CD4-positive, alpha-beta T cell treated with Interleukin-4 for 4 hours (primary cell): Measurements from ENCODE around the gene SH3BGRL2.
A peak's percentile ranks its signal among the peaks of the same experiment; 100 is the strongest.
"Not testable (repeated sequence)": the region's sequence is repeated elsewhere in the genome, so short reads cannot be mapped to it uniquely, and the experiment has no call there.

Experiments used
- DNase-seq: peaks from one replicate; pipeline ENCODE4 v3.0.0-alpha.2; 2020

The SH3BGRL2 gene

GRCh38 chr6:79704200-79704599, 73.1 kb downstream of the SH3BGRL2 start:
- DNase-seq = no peak

- no peak for DNase-seq
These were observed 74.4 kb downstream of the SH3BGRL2 start for GRCh38 chr6:79705456-79705995.

GRCh38 chr6:79706527-79706926, 75.4 kb downstream of the SH3BGRL2 start:
- no peak for DNase-seq

- no peak for DNase-seq
These were observed 76.5 kb downstream of the SH3BGRL2 start for GRCh38 chr6:79707621-79708020.

- no peak for DNase-seq
These were observed 77.1 kb downstream of the SH3BGRL2 start for GRCh38 chr6:79708095-79708791.

GRCh38 chr6:79710127-79710526, 79.0 kb downstream of the SH3BGRL2 start:
- no peak for DNase-seq

- no peak for DNase-seq
These were observed 80.0 kb downstream of the SH3BGRL2 start for GRCh38 chr6:79711167-79711566.

GRCh38 chr6:79712144-79712543, 81.0 kb downstream of the SH3BGRL2 start:
- no peak for DNase-seq

GRCh38 chr6:79712616-79713135, 81.5 kb downstream of the SH3BGRL2 start:
- DNase-seq = no peak

- peak; percentile 36 for DNase-seq
These were observed 82.7 kb downstream of the SH3BGRL2 start for GRCh38 chr6:79713701-79714322.

GRCh38 chr6:79717989-79718388, 86.9 kb downstream of the SH3BGRL2 start:
- no peak for DNase-seq

- no peak for DNase-seq
These were observed 87.5 kb downstream of the SH3BGRL2 start for GRCh38 chr6:79718509-79719247.

- DNase-seq = no peak
These were observed 88.3 kb downstream of the SH3BGRL2 start for GRCh38 chr6:79719248-79719960.

- DNase-seq = no peak
These were observed 93.7 kb downstream of the SH3BGRL2 start for GRCh38 chr6:79724816-79725215.

- DNase-seq = no peak
These were observed 100.3 kb downstream of the SH3BGRL2 start for GRCh38 chr6:79731471-79731870.

- DNase-seq = no peak
These were observed 102.3 kb downstream of the SH3BGRL2 start for GRCh38 chr6:79733388-79733787.

- no peak for DNase-seq
These were observed 103.2 kb downstream of the SH3BGRL2 start for GRCh38 chr6:79734374-79734773.

- DNase-seq = no peak
These were observed 104.1 kb downstream of the SH3BGRL2 start for GRCh38 chr6:79735183-79735582.

GRCh38 chr6:79737172-79737571, 106.0 kb downstream of the SH3BGRL2 start:
- DNase-seq = no peak

GRCh38 chr6:79742030-79742429, 110.9 kb downstream of the SH3BGRL2 start:
- DNase-seq = no peak

GRCh38 chr6:79745282-79745681, 114.2 kb downstream of the SH3BGRL2 start:
- DNase-seq = not testable (repeated sequence)

GRCh38 chr6:79746325-79746724, 115.2 kb downstream of the SH3BGRL2 start:
- not testable (repeated sequence) for DNase-seq

- DNase-seq = no peak
These were observed 119.7 kb downstream of the SH3BGRL2 start for GRCh38 chr6:79750806-79751205.
